RWPE1 (cell line): ENCODE data around the gene DNAH1.

ENCODE experiments used
- CTCF ChIA-PET: fragments of 350-600 bp; sonication (Branson Sonifier 250); formaldehyde crosslinking; extraction: SDS; loops from one replicate; lab custom pipeline; 2021; lab: Yijun Ruan, JAX
- POLR2A ChIA-PET: fragments of 400-600 bp; formaldehyde crosslinking; extraction: SDS; loops from one replicate; lab custom pipeline; 2020; ENCODE audit warnings: antibody characterized with exemption; ENCODE audit not compliant: low non-redundant PET; lab: Yijun Ruan, JAX
- DNase-seq: peaks from one replicate; pipeline ENCODE4 v3.0.0; 2012; ENCODE audit warnings: low spot score
- H3K27ac ChIP-seq: fragments of 450-650 bp; 2 replicates; pipeline ENCODE4 v1.5.1; 2017
- TF ChIP-seq, protein P1 (sequence below): fragments of 450-650 bp; conservative IDR thresholded peaks from 2 replicates; pipeline ENCODE4 v1.5.1; 2017; ENCODE audit warnings: low read depth, mild to moderate bottlenecking

The DNAH1 gene

DNA sequence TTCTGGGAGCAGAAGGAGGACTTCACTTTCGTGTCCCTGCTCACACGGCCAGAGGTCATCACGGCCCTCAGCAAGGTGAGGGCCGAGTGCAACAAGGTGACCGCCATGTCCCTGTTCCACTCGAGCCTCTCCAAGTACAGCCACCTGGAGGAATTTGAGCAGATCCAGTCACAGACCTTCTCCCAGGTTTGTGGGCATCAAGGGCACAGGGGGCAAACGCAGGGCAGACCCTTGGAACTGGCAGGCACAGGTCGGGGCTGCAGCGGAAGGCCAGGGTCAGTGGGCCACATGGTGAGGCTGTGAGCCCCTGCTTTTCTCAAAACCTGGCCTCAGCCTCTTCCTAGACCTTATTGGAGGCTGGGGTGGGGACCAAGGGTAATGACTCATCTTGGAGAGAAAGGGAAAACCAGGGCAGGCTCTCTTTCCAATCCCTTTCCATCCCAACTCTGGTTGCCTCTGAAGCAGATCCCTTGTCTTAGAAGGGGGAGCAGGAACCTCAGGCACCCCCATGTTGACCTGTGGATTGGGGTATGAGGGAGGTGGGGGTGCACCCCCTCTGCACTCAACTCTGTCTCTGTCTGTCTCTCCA, 29.5 kb downstream of the DNAH1 start:
- TF ChIP-seq, protein P1, sequence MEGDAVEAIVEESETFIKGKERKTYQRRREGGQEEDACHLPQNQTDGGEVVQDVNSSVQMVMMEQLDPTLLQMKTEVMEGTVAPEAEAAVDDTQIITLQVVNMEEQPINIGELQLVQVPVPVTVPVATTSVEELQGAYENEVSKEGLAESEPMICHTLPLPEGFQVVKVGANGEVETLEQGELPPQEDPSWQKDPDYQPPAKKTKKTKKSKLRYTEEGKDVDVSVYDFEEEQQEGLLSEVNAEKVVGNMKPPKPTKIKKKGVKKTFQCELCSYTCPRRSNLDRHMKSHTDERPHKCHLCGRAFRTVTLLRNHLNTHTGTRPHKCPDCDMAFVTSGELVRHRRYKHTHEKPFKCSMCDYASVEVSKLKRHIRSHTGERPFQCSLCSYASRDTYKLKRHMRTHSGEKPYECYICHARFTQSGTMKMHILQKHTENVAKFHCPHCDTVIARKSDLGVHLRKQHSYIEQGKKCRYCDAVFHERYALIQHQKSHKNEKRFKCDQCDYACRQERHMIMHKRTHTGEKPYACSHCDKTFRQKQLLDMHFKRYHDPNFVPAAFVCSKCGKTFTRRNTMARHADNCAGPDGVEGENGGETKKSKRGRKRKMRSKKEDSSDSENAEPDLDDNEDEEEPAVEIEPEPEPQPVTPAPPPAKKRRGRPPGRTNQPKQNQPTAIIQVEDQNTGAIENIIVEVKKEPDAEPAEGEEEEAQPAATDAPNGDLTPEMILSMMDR = no peak
- ChIA-PET POLR2A (no interaction called here), CTCF (no interaction called here)
- no peak for DNase-seq
- no peak overlapping the region for H3K27ac ChIP-seq

GRCh38 chr3:52346623-52347530, 30.8 kb downstream of the DNAH1 start:
- DNase-seq = no peak
- TF ChIP-seq, protein P1 = no peak
- ChIA-PET POLR2A (no interaction called here), CTCF (interaction anchor here (0.8 kb wide), 1 partner anchor 39 kb away, joined by 3 read pairs; no protein-coding TSS in a partner anchor)
- H3K27ac ChIP-seq = no peak overlapping the region

GRCh38 chr3:52347716-52348635, 31.9 kb downstream of the DNAH1 start:
- CTCF ChIA-PET = interaction anchor here (0.8 kb wide), 1 partner anchor 38 kb away, joined by 3 read pairs; no protein-coding TSS in a partner anchor
- no peak overlapping the region for H3K27ac ChIP-seq
- TF ChIP-seq, protein P1 = no peak
- no peak for DNase-seq
- POLR2A ChIA-PET = interaction anchor here (0.6 kb wide), 1 partner anchor 35 kb away, joined by 4 read pairs; no protein-coding TSS in a partner anchor

- POLR2A ChIA-PET = no interaction called here
- no peak for DNase-seq
- H3K27ac ChIP-seq = no peak overlapping the region
- CTCF ChIA-PET = no interaction called here
- TF ChIP-seq, protein P1 = no peak
These were observed 33.0 kb downstream of the DNAH1 start for GRCh38 chr3:52349131-52349530.

DNA sequence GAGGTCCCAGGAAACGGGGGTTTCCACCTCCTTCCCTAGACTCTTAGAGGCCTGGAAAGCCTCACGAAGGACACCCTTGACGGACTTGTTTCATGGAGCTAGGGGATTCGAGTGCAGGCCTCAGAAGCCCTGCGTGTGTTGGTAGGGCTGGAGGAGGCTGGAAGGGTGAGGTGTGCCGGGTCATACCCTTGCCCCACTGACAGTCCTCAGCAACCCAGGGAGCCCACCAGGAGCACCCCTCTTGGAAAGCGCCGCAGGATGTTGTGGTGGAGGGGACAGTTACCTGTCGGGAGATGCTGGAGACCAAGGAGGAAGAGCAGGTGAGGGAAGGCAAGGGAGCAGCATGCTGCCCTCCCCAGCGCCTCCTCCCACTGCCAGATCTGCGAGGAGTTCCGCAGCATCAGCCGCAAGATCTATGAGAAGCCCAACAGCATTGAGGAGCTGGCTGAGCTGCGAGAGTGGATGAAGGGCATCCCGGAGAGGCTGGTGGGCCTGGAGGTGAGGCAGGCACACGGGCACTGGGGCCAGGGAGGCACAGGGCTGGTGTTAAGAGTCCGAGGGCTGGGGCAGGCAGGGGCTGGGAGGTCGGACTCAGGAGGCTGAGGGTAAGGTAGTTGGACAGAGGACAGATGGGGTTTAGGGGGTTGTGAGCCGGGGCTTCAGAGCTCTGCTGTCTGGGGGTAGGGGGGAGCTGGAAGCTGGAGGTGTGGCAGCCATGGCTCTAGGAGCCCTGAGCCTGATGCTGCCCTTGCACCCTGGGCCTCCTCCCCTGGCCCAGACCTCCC, 33.7 kb downstream of the DNAH1 start:
- TF ChIP-seq, protein P1 = no peak
- POLR2A ChIA-PET = interaction anchor here (0.5 kb wide), 1 partner anchor 418 kb away, joined by 4 read pairs; no protein-coding TSS in a partner anchor
- CTCF ChIA-PET = interaction anchor here (0.6 kb wide), 1 partner anchor 106 kb away, joined by 3 read pairs; no protein-coding TSS in a partner anchor
- no peak for DNase-seq
- no peak overlapping the region for H3K27ac ChIP-seq
